H54 (cell line): Measurements from ENCODE around the gene DLST.
A peak's percentile ranks its signal among the peaks of the same experiment; 100 is the strongest.

Experiments used
- DNase-seq: peaks from one replicate; pipeline ENCODE4 v3.0.0; 2011; ENCODE audit warnings: low spot score, mixed read lengths; ENCODE audit not compliant: insufficient read length
- FAIRE-seq: peaks from 3 replicates; lab custom pipeline; 2011; peaks lifted over from hg19 to GRCh38; lab: Jason Lieb, UNC
- POLR2A ChIP-seq: IDR thresholded peaks from 2 replicates; pipeline ENCODE4 v1.6.1; 2011; ENCODE audit warnings: low read depth, mild to moderate bottlenecking, low read length

Gene DLST

GRCh38 chr14:74871819-74872218, 9.9 kb upstream of the DLST start:
- FAIRE-seq (no peak), DNase-seq (no peak)
- TF ChIP-seq POLR2A, result no peak

DNA sequence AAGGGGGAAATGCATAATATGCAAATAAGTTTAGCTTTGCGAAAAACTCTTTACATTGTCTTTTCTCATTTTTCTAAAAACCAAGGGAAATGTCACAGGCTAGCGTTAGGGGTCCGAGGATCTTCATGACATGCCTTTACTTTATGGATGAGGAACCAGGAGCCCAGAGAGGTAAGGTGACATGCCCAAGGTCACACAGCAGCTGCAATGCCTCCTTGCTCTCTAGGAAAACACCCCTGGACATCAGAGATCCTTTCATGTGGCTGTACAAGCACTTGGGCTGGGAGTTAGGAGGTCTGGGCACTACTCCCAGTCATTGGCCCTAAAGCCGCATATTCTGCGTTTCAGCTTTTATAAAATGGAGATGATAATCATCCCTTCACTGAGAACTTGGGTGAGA, 6.5 kb upstream of the DLST start:
- TF ChIP-seq POLR2A, result no peak
- no peak for FAIRE-seq
- no peak for DNase-seq

DNA sequence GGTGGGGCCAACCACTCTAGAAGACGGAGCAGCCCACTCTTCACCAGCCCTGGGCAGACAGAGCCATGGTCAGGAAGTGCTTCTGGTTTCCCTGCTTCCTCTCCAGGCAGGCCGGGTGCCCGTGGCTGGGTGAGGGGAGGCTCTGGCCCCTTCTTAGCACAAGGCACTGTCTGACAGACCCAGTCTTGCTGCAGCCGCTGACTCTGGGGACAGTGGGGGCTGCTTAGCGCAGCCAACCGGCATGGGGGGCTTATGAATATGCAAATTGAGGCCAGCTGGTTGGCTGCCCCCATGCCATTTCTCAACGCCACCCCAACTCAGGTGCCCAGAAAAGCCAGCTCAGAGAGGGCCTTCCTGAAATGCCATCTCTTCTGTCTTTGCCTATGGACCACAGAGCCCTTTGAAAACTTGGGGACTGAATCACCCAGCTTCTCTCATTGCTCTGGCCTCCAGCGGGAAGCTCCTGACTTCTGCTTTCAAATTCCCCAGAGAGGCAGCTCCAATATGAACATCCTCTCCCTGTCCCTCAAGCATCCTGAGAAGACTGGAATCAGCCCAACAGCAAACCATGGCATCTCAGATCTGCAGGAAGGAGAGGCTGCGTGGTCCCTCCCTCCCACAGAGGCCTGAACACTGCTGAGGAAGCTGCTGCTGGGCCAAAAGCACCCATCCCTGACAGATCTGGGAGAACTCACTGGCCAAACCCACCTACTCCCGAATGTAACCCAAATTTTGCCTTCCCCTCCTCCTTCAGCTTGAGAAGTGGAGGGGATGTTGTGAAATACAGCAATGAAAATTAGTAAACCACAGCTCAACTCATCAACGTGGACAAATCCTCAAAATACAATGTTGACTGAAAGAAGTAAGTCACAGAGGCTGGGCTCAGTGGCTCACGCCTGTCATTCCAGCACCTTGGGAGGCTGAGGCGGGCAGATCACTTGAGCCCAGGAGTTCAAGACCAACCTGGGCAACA, 5.5 kb upstream of the DLST start, which contains the start of gene PROX2:
Gene PROX2 (minus strand): TSS at position 205 of the 973 bp plus-strand sequence. CDS start 12,311 bp downstream, outside the sequence.
- DNase-seq (no peak), FAIRE-seq (no peak)
- no peak for TF ChIP-seq POLR2A

GRCh38 chr14:74879427-74880182, 2.1 kb upstream of the DLST start:
- FAIRE-seq (no peak), DNase-seq (no peak)
- TF ChIP-seq POLR2A, result no peak

DNA sequence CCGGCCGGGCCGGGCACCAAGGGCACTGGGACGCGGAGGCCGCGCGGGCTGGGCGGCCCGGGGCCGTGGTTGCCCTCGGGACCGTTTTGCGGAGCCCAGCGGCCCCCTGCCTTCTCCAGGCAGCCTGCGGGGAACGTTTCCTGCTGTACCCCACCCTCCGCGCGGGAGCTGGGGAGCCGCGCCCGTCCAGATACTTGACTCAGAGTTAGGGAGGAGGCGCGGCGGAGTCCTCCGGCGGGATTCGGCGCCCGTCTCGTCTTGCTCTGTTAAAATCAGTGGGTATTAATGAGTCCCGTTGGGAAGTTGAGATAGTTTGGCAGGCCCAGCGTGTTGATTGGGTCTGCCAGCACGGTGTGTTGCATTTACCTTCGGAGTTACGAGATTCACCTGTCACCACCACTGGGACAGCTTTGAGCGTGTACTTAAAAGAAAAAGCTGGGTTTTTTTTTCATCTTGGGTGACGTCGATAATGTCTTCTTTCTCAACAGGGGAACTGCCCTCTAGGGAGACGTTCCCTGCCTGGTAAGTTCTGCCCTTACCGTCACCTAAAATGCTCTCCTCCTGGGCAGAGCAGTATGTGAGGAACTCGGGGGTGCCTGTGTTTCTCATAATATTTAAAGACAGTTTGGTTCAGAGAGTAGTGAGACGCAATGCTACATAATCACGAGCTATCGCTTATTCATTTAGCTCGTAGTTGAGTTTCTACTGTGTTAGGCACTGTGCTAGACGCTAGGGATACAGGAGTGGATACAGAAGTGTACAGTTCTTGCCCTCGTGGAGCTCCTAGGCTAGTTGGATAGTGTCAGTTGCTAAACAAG, 596 bp downstream of the DLST start:
- no peak for TF ChIP-seq POLR2A
- FAIRE-seq (no peak), DNase-seq (peak; percentile 45)

DNA sequence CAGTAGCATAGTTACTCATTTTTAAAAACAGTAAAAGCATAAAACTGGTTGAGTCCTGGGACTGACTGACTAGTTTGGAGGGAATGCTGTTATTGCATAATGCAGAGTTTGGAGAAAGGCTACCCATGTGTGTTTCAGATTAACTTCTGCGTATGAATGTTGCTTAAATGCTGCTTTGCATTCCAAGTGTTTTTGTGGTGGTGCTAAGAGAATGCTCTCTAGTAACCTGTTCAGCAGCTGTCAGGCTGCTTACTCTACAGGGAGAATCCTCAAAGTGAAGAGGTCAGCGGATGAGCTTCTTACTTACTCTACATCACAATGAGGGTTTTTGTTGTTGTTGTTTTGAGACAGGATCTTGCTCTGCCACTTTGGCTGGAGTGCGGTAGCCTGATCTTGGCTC, 4.3 kb downstream of the DLST start:
- DNase-seq (no peak), FAIRE-seq (no peak)
- no peak for TF ChIP-seq POLR2A

DNA sequence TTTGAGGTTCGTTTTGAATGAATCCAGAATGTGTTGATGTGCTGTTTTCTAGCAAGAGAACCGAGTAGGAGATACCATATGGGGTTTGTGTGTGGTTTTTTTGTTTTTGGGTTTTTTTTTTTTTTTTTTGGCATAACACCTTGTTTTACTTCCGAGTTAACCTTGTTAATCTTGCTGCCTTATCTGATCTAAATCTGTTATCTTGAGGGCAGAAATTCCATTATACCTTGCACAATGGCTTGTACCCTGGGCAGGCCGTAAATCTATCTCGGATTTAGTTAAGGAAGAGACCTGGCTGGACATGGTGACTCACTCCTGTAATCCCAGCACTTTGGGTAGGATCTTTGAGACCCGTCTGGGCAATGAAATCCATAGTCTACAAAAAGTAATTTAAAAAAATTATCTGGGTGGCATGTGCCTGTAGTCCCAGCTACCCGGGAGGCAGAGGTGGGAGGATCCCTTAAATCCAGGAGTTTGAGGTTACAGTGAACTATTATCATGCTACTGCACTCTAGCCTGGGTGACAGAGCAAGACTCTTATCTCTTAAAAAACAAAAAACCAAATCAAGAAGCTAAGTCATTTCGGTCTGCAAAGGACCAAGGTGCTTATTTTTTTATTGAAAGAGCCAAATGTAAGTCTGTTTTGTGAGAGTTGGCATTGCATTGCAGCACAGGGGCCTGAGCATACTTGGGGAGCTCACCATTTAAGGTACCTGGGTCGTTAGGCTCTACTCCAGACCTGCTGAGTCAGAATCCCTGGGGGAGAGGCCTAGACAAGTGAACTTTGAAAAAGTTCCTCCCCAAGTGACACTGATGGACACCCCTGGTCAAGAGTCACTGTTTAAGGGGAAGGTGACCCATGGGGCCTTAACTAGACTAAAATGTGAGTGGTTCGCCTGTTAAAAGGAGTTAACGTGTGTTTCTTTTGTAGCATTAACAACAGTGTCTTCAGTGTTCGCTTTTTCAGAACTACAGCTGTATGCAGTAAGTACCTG, 6.7 kb downstream of the DLST start:
- TF ChIP-seq POLR2A, result no peak
- FAIRE-seq (no peak), DNase-seq (no peak)

DNA sequence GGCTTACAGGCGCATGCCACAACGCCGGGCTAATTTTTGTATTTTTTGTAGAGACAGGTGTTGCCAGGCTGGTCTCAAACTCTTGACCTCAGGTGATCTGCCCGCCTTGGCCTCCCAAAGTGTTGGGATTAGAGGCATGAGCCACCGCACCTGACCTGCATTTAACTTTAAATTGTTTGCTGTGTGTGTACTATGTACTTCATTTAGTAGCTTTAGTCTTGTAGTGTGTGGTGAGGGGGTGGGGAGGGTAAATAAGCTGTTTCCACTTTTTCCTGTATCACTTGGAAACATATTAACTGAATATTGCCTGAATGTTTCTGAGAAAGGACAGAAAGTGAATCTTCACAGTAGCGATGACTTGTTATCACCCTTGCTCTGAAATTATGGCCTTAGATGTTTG, 8.5 kb downstream of the DLST start:
- DNase-seq (no peak), FAIRE-seq (no peak)
- TF ChIP-seq POLR2A, result no peak

- no peak for DNase-seq
- no peak for TF ChIP-seq POLR2A
- FAIRE-seq, result no peak
These were observed 10.2 kb downstream of the DLST start for GRCh38 chr14:74891870-74892269.

- no peak for TF ChIP-seq POLR2A
- FAIRE-seq (no peak), DNase-seq (no peak)
These were observed 11.0 kb downstream of the DLST start for GRCh38 chr14:74892745-74893144.

DNA sequence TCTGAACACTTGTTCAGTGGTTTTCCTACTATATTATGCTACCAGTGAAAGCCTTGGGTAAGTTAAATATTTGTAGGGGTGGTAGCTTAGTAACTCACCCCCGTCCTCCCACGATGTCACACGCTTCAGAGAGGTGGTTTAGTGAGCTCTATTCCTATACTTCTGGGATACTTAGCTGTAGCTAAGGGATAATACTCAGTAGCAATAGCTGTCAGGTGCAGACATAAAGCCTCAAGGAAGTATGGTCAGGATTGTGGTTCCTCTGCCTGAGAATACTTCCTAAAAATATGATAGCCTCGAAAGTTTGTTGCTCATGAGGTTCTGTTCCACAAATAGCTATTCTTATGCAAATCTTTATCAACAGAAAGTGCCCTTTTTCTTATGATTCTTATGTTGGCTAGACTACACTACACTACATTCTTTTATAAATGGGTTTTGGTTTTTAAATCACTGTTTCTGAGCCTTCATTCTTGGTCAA, 11.9 kb downstream of the DLST start:
- FAIRE-seq (no peak), DNase-seq (no peak)
- TF ChIP-seq POLR2A, result no peak

GRCh38 chr14:74896400-74896799, 14.7 kb downstream of the DLST start:
- no peak for TF ChIP-seq POLR2A
- DNase-seq, result no peak
- no peak for FAIRE-seq

- FAIRE-seq (no peak), DNase-seq (no peak)
- no peak for TF ChIP-seq POLR2A
These were observed 15.9 kb downstream of the DLST start for GRCh38 chr14:74897642-74898041.
